GM12873 (cell line): Measurements from ENCODE around the gene CCNL1.

Experiments used
- CTCF ChIP-seq: IDR thresholded peaks from 2 replicates; pipeline ENCODE4 v1.5.1; 2012; ENCODE audit warnings: low read depth, mild to moderate bottlenecking, moderate library complexity, low read length, control low read depth; ENCODE audit not compliant: insufficient read depth; ENCODE audit errors: missing control alignments

CCNL1 gene

GRCh38 chr3:157107644-157108133 lies 52.3 kb downstream of the CCNL1 start:
- no peak for TF ChIP-seq CTCF

GRCh38 chr3:157107037-157107436 lies 52.9 kb downstream of the CCNL1 start:
- no peak for TF ChIP-seq CTCF

GRCh38 chr3:157104928-157105652 lies 54.9 kb downstream of the CCNL1 start:
- TF ChIP-seq CTCF = no peak

DNA sequence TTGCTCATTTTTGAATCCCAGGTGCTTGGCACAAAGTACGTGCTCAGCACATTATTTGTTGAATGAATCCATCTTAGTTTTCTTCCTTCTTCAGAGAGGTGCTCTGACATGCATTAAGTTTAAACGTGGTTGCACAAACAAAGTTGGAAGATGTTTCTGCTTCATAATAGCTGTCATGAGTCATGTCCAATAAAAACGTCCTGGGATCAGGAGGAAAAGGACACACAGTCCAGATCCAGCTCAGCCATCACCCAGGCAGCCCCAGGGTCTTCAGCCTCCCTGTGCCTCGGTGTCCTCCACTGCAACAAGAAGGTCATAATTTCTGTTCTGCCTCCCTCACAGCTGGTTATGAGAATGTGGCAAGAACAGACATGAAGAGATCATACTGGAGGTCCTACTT lies 55.4 kb downstream of the CCNL1 start:
- TF ChIP-seq CTCF = no peak

GRCh38 chr3:157103860-157104259 lies 56.1 kb downstream of the CCNL1 start:
- no peak for TF ChIP-seq CTCF

GRCh38 chr3:157103280-157103679 lies 56.7 kb downstream of the CCNL1 start:
- TF ChIP-seq CTCF = no peak

DNA sequence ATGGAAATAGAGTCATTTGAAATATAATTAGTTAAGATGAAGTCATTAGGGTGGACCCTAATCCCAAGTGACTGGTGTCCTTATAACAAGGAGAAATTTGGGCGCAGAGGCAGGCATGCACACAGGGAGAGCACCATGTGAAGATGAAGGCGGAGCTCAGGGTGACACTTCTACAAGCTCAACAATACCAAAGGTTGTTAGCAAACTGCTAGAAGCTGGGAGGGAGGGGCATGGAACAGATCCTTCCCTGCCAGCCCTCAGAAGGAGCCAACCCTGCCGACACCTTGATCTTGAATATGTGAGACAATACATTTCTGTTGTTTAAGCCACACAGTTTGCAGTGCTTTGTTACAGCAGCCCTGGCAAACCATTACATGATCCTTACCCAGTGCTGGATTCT lies 57.8 kb downstream of the CCNL1 start:
- TF ChIP-seq CTCF = no peak
